OCI-LY7 (cell line): ENCODE data around the gene SPAG4. TPM values are rescaled to one million over a fixed set of nuclear protein-coding genes. Genes with fewer than 3 reads are reported as not detected.

Experiments
- BruUV-seq: library from RNA; stranded (reverse); fragments of 400-500 nt; replicated peaks from 2 replicates; lab custom pipeline; 2021; lab: Mats Ljungman, UMichigan
- CTCF ChIA-PET: fragments of 300-600 bp; sonication (Branson Sonifier 250); formaldehyde crosslinking; loops from one replicate; lab custom pipeline; 2022; ENCODE audit warnings: antibody characterized with exemption; ENCODE audit not compliant: unreplicated experiment; lab: Charles Lee
- POLR2A ChIA-PET: fragments of 300-600 bp; sonication (Branson Sonifier 250); formaldehyde crosslinking; loops from one replicate; lab custom pipeline; 2022; ENCODE audit warnings: antibody characterized with exemption; lab: Charles Lee
- DNase-seq: peaks from one replicate; pipeline ENCODE4 v3.0.0-alpha.2; 2015; ENCODE audit warnings: low spot score
- H2AFZ ChIP-seq: fragments of 200-600 bp; sonication (generic), shearing (Covaris generic); 2 replicates; pipeline ENCODE4 v1.6.1; 2014; ENCODE audit warnings: mild to moderate bottlenecking, antibody characterized with exemption, low read length, moderate library complexity
- H3K27ac ChIP-seq: fragments of 200-600 bp; sonication (generic); 2 replicates; pipeline ENCODE4 v1.5.1; 2014; ENCODE audit warnings: mixed run types, low read depth, mild to moderate bottlenecking, moderate library complexity, low read length, inconsistent platforms; ENCODE audit not compliant: poor library complexity, severe bottlenecking
- H3K36me3 ChIP-seq: fragments of 200-600 bp; sonication (generic); 2 replicates; pipeline ENCODE4 v1.6.1; 2014; ENCODE audit warnings: mild to moderate bottlenecking, antibody characterized with exemption, low read length, moderate library complexity, mixed read lengths; ENCODE audit not compliant: insufficient read depth
- H3K4me1 ChIP-seq: fragments of 200-600 bp; sonication (generic); 2 replicates; pipeline ENCODE4 v1.5.1; 2014; ENCODE audit warnings: mild to moderate bottlenecking, low read length; ENCODE audit not compliant: insufficient read depth, poor library complexity, severe bottlenecking
- H3K4me2 ChIP-seq: fragments of 200-600 bp; sonication (generic); 2 replicates; pipeline ENCODE4 v1.6.1; 2014; ENCODE audit warnings: mild to moderate bottlenecking, low read length
- H3K4me3 ChIP-seq: fragments of 200-600 bp; sonication (generic); 2 replicates; pipeline ENCODE4 v1.5.1; 2014; ENCODE audit warnings: mild to moderate bottlenecking, low read depth, low read length; ENCODE audit not compliant: poor library complexity, severe bottlenecking
- H3K79me2 ChIP-seq: fragments of 200-600 bp; sonication (generic); 2 replicates; pipeline ENCODE4 v1.6.1; 2016; ENCODE audit warnings: low read depth, mild to moderate bottlenecking, low read length, moderate library complexity, mixed read lengths; ENCODE audit not compliant: insufficient read depth
- H3K9me2 ChIP-seq: fragments of 200-600 bp; sonication (generic); 2 replicates; pipeline ENCODE4 v1.6.1; 2016; ENCODE audit warnings: mild to moderate bottlenecking, low read length, mixed read lengths; ENCODE audit not compliant: insufficient read depth
- H3K9me3 ChIP-seq: fragments of 200-600 bp; sonication (generic); 2 replicates; pipeline ENCODE4 v1.6.1; 2014; ENCODE audit warnings: mild to moderate bottlenecking, mixed run types, low read length, mixed read lengths
- H4K20me1 ChIP-seq: fragments of 200-600 bp; sonication (generic); 2 replicates; pipeline ENCODE4 v1.6.1; 2014; ENCODE audit warnings: mild to moderate bottlenecking, antibody characterized with exemption, low read length, moderate library complexity, mixed read lengths; ENCODE audit not compliant: insufficient read depth
- CTCF ChIP-seq: fragments of 200-600 bp; sonication (generic); conservative IDR thresholded peaks from 2 replicates; pipeline ENCODE4 v1.5.1; 2014; ENCODE audit warnings: mild to moderate bottlenecking, antibody characterized with exemption, low read length, moderate library complexity, mixed read lengths
- EZH2phosphoT487 ChIP-seq: fragments of 200-600 bp; sonication (generic); IDR thresholded peaks from 2 replicates; pipeline ENCODE4 v1.6.1; 2018; ENCODE audit warnings: low read depth, borderline replicate concordance, mild to moderate bottlenecking, mixed run types, antibody characterized with exemption, low read length, moderate library complexity, mixed read lengths
- intact Hi-C: fragments of 100-400 bp; cut with micrococcal nuclease; formaldehyde crosslinking; loops from one replicate; pipeline ENCODE4 v1.10.0; 2022; ENCODE audit not compliant: unreplicated experiment
- total RNA-seq, 2 experiments: library from RNA; depleted of rRNA in 1 of 2; stranded (reverse); fragments of >200 nt in 1 of 2; shearing (Covaris generic) in 1 of 2; gene quantifications; 2 replicates each; pipeline ENCODE4 v1.2.3, GENCODE V29; 2014 to 2022

Gene SPAG4
- total RNA-seq, 2 experiments from 2014 or later, result 24.7 to 64.2 TPM

- Histone ChIP-seq H4K20me1 (no peaks in the 10 kb centered on the region), H3K4me2 (no peak overlapping the region), H3K4me1 (no peaks in the 10 kb centered on the region), H3K9me2 (no peaks in the 10 kb centered on the region), H3K36me3 (no peaks in the 10 kb centered on the region), H2AFZ (no peak overlapping the region), H3K9me3 (peaks cover 5% of the 10 kb centered on the region; the same call in 1 of the 2 replicates), H3K27ac (no peak overlapping the region), H3K4me3 (no peak overlapping the region), H3K79me2 (no peaks in the 10 kb centered on the region)
- TF ChIP-seq EZH2phosphoT487 (no peak), CTCF (no peak)
- intact Hi-C loops, result no loop called here
- no peak for DNase-seq
- POLR2A ChIA-PET, result interaction anchor here (0.5 to 0.6 kb wide), 3 partner anchors 85 to 309 kb away, joined by 3 to 15 read pairs (median 3); no protein-coding TSS in a partner anchor
- CTCF ChIA-PET, result no interaction called here
- no TSS peak for BruUV-seq
Measured at GRCh38 chr20:35575958-35576357, 39.7 kb upstream of the SPAG4 start.

- Histone ChIP-seq H3K27ac (no peak overlapping the region), H3K4me2 (no peak overlapping the region), H3K79me2 (no peaks in the 10 kb centered on the region), H3K4me3 (no peak overlapping the region), H3K4me1 (no peaks in the 10 kb centered on the region), H2AFZ (no peak overlapping the region), H3K9me2 (no peaks in the 10 kb centered on the region), H3K9me3 (peaks cover 5% of the 10 kb centered on the region; the same call in 1 of the 2 replicates), H3K36me3 (no peaks in the 10 kb centered on the region), H4K20me1 (no peaks in the 10 kb centered on the region)
- ChIA-PET CTCF (no interaction called here), POLR2A (no interaction called here)
- no TSS peak for BruUV-seq
- TF ChIP-seq EZH2phosphoT487, result no peak
- TF ChIP-seq CTCF, result no peak
- intact Hi-C loops, result no loop called here
- DNase-seq, result no peak
Measured at GRCh38 chr20:35576816-35577215, 38.8 kb upstream of the SPAG4 start.

GRCh38 chr20:35578469-35578868, 37.2 kb upstream of the SPAG4 start:
- no peak overlapping the region for H2AFZ ChIP-seq
- H3K9me3 ChIP-seq, result no peaks in the 10 kb centered on the region
- no peaks in the 10 kb centered on the region for H3K36me3 ChIP-seq
- POLR2A ChIA-PET, result interaction anchor here (0.8 to 0.9 kb wide), 2 partner anchors 10 to 14 kb away, joined by 3 read pairs; no protein-coding TSS in a partner anchor
- no peak for TF ChIP-seq EZH2phosphoT487
- no peak for TF ChIP-seq CTCF
- DNase-seq, result no peak
- no peak overlapping the region for H3K4me3 ChIP-seq
- H3K27ac ChIP-seq, result no peak overlapping the region
- no peaks in the 10 kb centered on the region for H3K79me2 ChIP-seq
- H3K4me1 ChIP-seq, result no peaks in the 10 kb centered on the region
- BruUV-seq, result no TSS peak
- intact Hi-C loops, result no loop called here
- no peak overlapping the region for H3K4me2 ChIP-seq
- no peaks in the 10 kb centered on the region for H3K9me2 ChIP-seq
- CTCF ChIA-PET, result no interaction called here
- no peaks in the 10 kb centered on the region for H4K20me1 ChIP-seq
